Cerebellar cortex (tissue), 1 donor: ENCODE results near the gene MUC2.

Source experiments
- DNase-seq: peaks from one replicate; pipeline ENCODE4 v3.0.0-alpha.2; 2015; ENCODE audit warnings: low spot score

The MUC2 gene

GRCh38 chr11:1036931-1037330 is 37.7 kb upstream of the MUC2 start:
- no peak for DNase-seq

- no peak for DNase-seq
These were observed 37.1 kb upstream of the MUC2 start for GRCh38 chr11:1037506-1038055.

GRCh38 chr11:1038361-1038760 is 36.3 kb upstream of the MUC2 start:
- no peak for DNase-seq

- DNase-seq, result no peak
These were observed 35.8 kb upstream of the MUC2 start for GRCh38 chr11:1038921-1039320.

- no peak for DNase-seq
These were observed 34.9 kb upstream of the MUC2 start for GRCh38 chr11:1039481-1040427.

GRCh38 chr11:1040428-1041148 is 34.1 kb upstream of the MUC2 start:
- no peak for DNase-seq

- no peak for DNase-seq
These were observed 33.6 kb upstream of the MUC2 start for GRCh38 chr11:1041149-1041467.

GRCh38 chr11:1041471-1041870 is 33.2 kb upstream of the MUC2 start:
- no peak for DNase-seq

- no peak for DNase-seq
These were observed 32.6 kb upstream of the MUC2 start for GRCh38 chr11:1041936-1042608.

- DNase-seq, result no peak
These were observed 31.8 kb upstream of the MUC2 start for GRCh38 chr11:1042626-1043562.

- peak; percentile 21 for DNase-seq
These were observed 31.0 kb upstream of the MUC2 start for GRCh38 chr11:1043563-1044096.

GRCh38 chr11:1044160-1044559 is 30.5 kb upstream of the MUC2 start:
- DNase-seq, result no peak

GRCh38 chr11:1047595-1048156 is 27.0 kb upstream of the MUC2 start:
- DNase-seq, result no peak

- DNase-seq, result no peak
These were observed 26.2 kb upstream of the MUC2 start for GRCh38 chr11:1048375-1049070.

- no peak for DNase-seq
These were observed 25.6 kb upstream of the MUC2 start for GRCh38 chr11:1049071-1049405.

GRCh38 chr11:1049431-1049891 is 25.2 kb upstream of the MUC2 start:
- DNase-seq, result no peak

- DNase-seq, result no peak
These were observed 24.6 kb upstream of the MUC2 start for GRCh38 chr11:1049911-1050580.

- DNase-seq, result peak; percentile 76
These were observed 23.9 kb upstream of the MUC2 start for GRCh38 chr11:1050581-1051355.
